Loucy (cell line): ENCODE data around the gene OR9G4.

Experiments
- EZH2phosphoT487 ChIP-seq: fragments of 200-600 bp; IDR thresholded peaks from 2 replicates; pipeline ENCODE4 v1.6.1; 2018; ENCODE audit warnings: antibody characterized with exemption, mild to moderate bottlenecking, moderate library complexity, borderline replicate concordance
- TF ChIP-seq, protein P1 (sequence below): fragments of 200-600 bp; sonication (generic); conservative IDR thresholded peaks from 2 replicates; pipeline ENCODE4 v1.5.1; 2014; ENCODE audit warnings: mild to moderate bottlenecking, antibody characterized with exemption, low read length

DNA sequence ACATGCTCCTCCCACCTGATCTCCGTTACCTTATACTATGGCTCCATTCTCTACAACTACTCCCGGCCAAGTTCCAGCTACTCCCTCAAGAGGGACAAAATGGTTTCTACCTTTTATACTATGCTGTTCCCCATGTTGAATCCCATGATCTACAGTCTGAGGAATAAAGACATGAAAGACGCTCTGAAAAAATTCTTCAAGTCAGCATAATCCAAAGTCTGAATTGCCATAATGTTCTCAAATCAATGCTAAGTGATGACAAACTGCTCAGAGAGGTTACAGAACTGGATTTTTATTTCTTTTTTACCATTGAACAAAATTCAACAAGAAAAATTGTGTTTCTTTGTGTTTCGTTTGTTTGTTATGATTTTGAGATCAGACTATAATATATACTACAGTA is 7.6 kb downstream of the OR9G4 start:
- TF ChIP-seq, protein P1, sequence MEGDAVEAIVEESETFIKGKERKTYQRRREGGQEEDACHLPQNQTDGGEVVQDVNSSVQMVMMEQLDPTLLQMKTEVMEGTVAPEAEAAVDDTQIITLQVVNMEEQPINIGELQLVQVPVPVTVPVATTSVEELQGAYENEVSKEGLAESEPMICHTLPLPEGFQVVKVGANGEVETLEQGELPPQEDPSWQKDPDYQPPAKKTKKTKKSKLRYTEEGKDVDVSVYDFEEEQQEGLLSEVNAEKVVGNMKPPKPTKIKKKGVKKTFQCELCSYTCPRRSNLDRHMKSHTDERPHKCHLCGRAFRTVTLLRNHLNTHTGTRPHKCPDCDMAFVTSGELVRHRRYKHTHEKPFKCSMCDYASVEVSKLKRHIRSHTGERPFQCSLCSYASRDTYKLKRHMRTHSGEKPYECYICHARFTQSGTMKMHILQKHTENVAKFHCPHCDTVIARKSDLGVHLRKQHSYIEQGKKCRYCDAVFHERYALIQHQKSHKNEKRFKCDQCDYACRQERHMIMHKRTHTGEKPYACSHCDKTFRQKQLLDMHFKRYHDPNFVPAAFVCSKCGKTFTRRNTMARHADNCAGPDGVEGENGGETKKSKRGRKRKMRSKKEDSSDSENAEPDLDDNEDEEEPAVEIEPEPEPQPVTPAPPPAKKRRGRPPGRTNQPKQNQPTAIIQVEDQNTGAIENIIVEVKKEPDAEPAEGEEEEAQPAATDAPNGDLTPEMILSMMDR = no peak
- TF ChIP-seq EZH2phosphoT487 = no peak
